Thyroid gland (tissue), 4 donors: Measurements from ENCODE around the gene LAD1.

Experiments used
- CTCF ChIP-seq, 6 experiments: fragments of 200-600 bp in 3 of 6; fragments of 450-650 bp in 3 of 6; sonication (generic) in 3 of 6; IDR thresholded peaks; one replicate each; pipeline ENCODE4 v1.5.1; 2016 to 2019; ENCODE audit warnings: antibody characterized with exemption in 6 of 6, mild to moderate bottlenecking in 2 of 6, inconsistent platforms in 1 of 6, moderate library complexity in 1 of 6
- POLR2A ChIP-seq, 2 donors: fragments of 450-650 bp; IDR thresholded peaks; one replicate each; pipeline ENCODE4 v1.6.1; 2017; ENCODE audit warnings: antibody characterized with exemption in 2 of 2, mild to moderate bottlenecking in 2 of 2, moderate library complexity in 1 of 2

DNA sequence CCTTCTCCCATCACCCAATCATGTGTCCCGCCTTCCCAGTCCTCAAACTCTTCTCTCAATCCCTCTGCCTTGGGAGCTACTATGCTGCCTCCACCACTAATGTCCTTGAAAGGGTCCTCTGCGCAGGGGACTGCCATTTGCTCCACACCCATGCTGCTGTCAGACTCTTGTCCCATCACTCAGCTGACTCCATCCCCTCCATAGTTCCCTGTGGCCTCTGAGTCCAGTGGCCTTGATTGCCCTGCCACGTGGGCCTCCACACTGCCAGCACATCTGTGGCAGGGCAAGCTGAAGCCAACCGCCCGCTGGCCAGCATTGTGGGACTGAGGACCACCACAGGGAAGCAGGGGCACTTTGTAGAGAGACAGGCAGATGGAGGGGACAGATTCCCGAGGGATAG is 20.3 kb downstream of the LAD1 start:
- no peak for TF ChIP-seq CTCF (IDR thresholded peaks at IDR 0.05)
- no peak for TF ChIP-seq POLR2A (IDR thresholded peaks at IDR 0.05)
